GM12878 (cell line): ENCODE data around the gene OLAH. TPM values are rescaled to one million over a fixed set of nuclear protein-coding genes. Genes with fewer than 3 reads are reported as not detected.

Experiments
- ATAC-seq: fragments of 200-7000 bp; cut with Tn5 transposase; 3 replicates; pipeline ENCODE4 v1.9.1; 2020; ENCODE audit warnings: mild to moderate bottlenecking, moderate library complexity
- BruUV-seq: library from RNA; stranded (reverse); fragments of 400-500 nt; replicated peaks from 2 replicates; lab custom pipeline; 2021; lab: Mats Ljungman, UMichigan
- CTCF ChIA-PET: fragments of 300-600 bp; sonication (Branson Sonifier 250); formaldehyde crosslinking; extraction: SDS; loops from one replicate; lab custom pipeline; 2021; ENCODE audit warnings: inconsistent platforms; lab: Yijun Ruan, JAX
- POLR2A ChIA-PET: fragments of 350-600 bp; formaldehyde crosslinking; extraction: SDS; loops from one replicate; lab custom pipeline; 2021; ENCODE audit warnings: inconsistent platforms; lab: Charles Lee
- RAD21 ChIA-PET: fragments of 300-600 bp; sonication (Branson Sonifier 250); formaldehyde crosslinking; loops from one replicate; lab custom pipeline; 2023; ENCODE audit warnings: antibody characterized with exemption; ENCODE audit not compliant: unreplicated experiment; lab: Charles Lee
- SMC1A ChIA-PET: fragments of 300-600 bp; sonication (Branson Sonifier 250); formaldehyde crosslinking; loops from one replicate; lab custom pipeline; 2023; ENCODE audit not compliant: unreplicated experiment, uncharacterized antibody; lab: Charles Lee
- DNase-seq: peaks from one replicate; pipeline ENCODE4 v3.0.0-alpha.2; 2011; ENCODE audit warnings: low read depth, low spot score
- FAIRE-seq: peaks from 3 replicates; lab custom pipeline; 2011; peaks lifted over from hg19 to GRCh38; lab: Jason Lieb, UNC
- H2AFZ ChIP-seq: 2 replicates; pipeline ENCODE4 v1.6.0; 2011; ENCODE audit warnings: low read depth, low read length, control low read depth; ENCODE audit not compliant: control insufficient read depth
- H3K27ac ChIP-seq: 2 replicates; pipeline ENCODE4 v1.5.1; 2011; ENCODE audit warnings: control low read depth; ENCODE audit not compliant: control insufficient read depth, insufficient read depth
- H3K27me3 ChIP-seq, 2 experiments: replicated peaks in 1 of 2; 2 replicates each; pipeline versions ENCODE4 v1.6.0 to v1.6.1; 2011; ENCODE audit warnings: low read length in 1 of 2; ENCODE audit not compliant: control insufficient read depth in 2 of 2, insufficient read depth in 2 of 2
- H3K36me3 ChIP-seq, 2 experiments: 2 replicates each; pipeline ENCODE4 v1.5.1; 2011; ENCODE audit warnings: low read length in 1 of 2; ENCODE audit not compliant: control insufficient read depth in 2 of 2, insufficient read depth in 2 of 2
- H3K4me1 ChIP-seq: 2 replicates; pipeline ENCODE4 v1.6.1; 2011; ENCODE audit warnings: mild to moderate bottlenecking, low read length, moderate library complexity, mixed read lengths; ENCODE audit not compliant: control insufficient read depth, insufficient read depth
- H3K4me2 ChIP-seq: 2 replicates; pipeline ENCODE4 v1.6.0; 2011; ENCODE audit warnings: control low read depth; ENCODE audit not compliant: control insufficient read depth, insufficient read depth
- H3K4me3 ChIP-seq: fragments of 200-600 bp; sonication (generic); 2 replicates; pipeline ENCODE4 v1.5.1; 2016
- H3K79me2 ChIP-seq: 2 replicates; pipeline ENCODE4 v1.6.0; 2011; ENCODE audit warnings: low read length; ENCODE audit not compliant: control insufficient read depth, insufficient read depth
- H3K9ac ChIP-seq: 2 replicates; pipeline ENCODE4 v1.8.0; 2011; ENCODE audit warnings: low read length, control low read depth, mixed read lengths; ENCODE audit not compliant: control insufficient read depth, insufficient read depth
- H3K9me3 ChIP-seq: replicated peaks from 3 replicates; pipeline ENCODE4 v1.5.1; 2011; ENCODE audit warnings: mild to moderate bottlenecking, low read length; ENCODE audit not compliant: control insufficient read depth, insufficient read depth
- H4K20me1 ChIP-seq: 2 replicates; pipeline ENCODE4 v1.6.0; 2011; ENCODE audit not compliant: control insufficient read depth, insufficient read depth
- ATF2 ChIP-seq: IDR thresholded peaks from 2 replicates; pipeline ENCODE4 v1.6.1; 2012; ENCODE audit warnings: low read length, inconsistent platforms
- CHD4 ChIP-seq: fragments of 200-600 bp; sonication (generic); IDR thresholded peaks from 2 replicates; pipeline ENCODE4 v1.6.1; 2016; ENCODE audit warnings: mild to moderate bottlenecking
- ELK1 ChIP-seq: IDR thresholded peaks from 2 replicates; pipeline ENCODE4 v1.6.1; 2012; ENCODE audit warnings: low read depth, low read length, improper control_type of control experiment
- GATAD2B ChIP-seq: fragments of 450-650 bp; conservative IDR thresholded peaks from 2 replicates; pipeline ENCODE4 v1.6.1; 2017; ENCODE audit warnings: low read depth, mild to moderate bottlenecking, moderate library complexity
- HCFC1 ChIP-seq: fragments of 150-350 bp; IDR thresholded peaks from 2 replicates; pipeline ENCODE4 v1.6.1; 2014; ENCODE audit warnings: low read length
- HDAC2 ChIP-seq: fragments of 200-600 bp; sonication (generic); IDR thresholded peaks from 2 replicates; pipeline ENCODE4 v1.6.1; 2017
- KAT2A ChIP-seq: conservative IDR thresholded peaks from 2 replicates; pipeline ENCODE4 v1.6.1; 2011; ENCODE audit warnings: low read depth, low read length; ENCODE audit not compliant: control insufficient read depth
- MYB ChIP-seq: fragments of 150-350 bp; IDR thresholded peaks from 2 replicates; pipeline ENCODE4 v1.6.1; 2014; ENCODE audit warnings: mild to moderate bottlenecking, low read depth, low read length, borderline replicate concordance
- NBN ChIP-seq: fragments of 450-650 bp; IDR thresholded peaks from 2 replicates; pipeline ENCODE4 v1.6.1; 2016
- NFYA ChIP-seq: IDR thresholded peaks from 2 replicates; pipeline ENCODE4 v1.6.1; 2011; ENCODE audit warnings: low read depth, mild to moderate bottlenecking, low read length, improper control_type of control experiment, borderline replicate concordance
- NKRF ChIP-seq: fragments of 450-650 bp; conservative IDR thresholded peaks from 2 replicates; pipeline ENCODE4 v1.6.1; 2017; ENCODE audit warnings: mild to moderate bottlenecking, moderate library complexity
- RAD21 ChIP-seq: IDR thresholded peaks from 2 replicates; pipeline ENCODE4 v1.6.1; 2011; ENCODE audit warnings: mild to moderate bottlenecking, low read depth, low read length, moderate library complexity; ENCODE audit not compliant: insufficient read depth
- RCOR1 ChIP-seq: conservative IDR thresholded peaks from 2 replicates; pipeline ENCODE4 v1.6.1; 2012; ENCODE audit warnings: low read depth, low read length, improper control_type of control experiment
- TCF7 ChIP-seq: IDR thresholded peaks from 2 replicates; pipeline ENCODE4 v1.6.1; 2014; ENCODE audit warnings: antibody characterized with exemption, borderline replicate concordance
- ZNF687 ChIP-seq: fragments of 450-650 bp; IDR thresholded peaks from 2 replicates; pipeline ENCODE4 v1.6.1; 2017; ENCODE audit warnings: mild to moderate bottlenecking, moderate library complexity
- WGBS: methylation state at CpG from one replicate; pipeline ENCODE4 v1.1.6; 2016; ENCODE audit warnings: low lambda C conversion rate; ENCODE audit not compliant: insufficient replicate concordance, insufficient coverage; ENCODE audit errors: missing lambda C conversion rate; 5-methylcytosine and 5-hydroxymethylcytosine counted together
- in situ Hi-C: fragments of 300-500 bp; cut with MboI; formaldehyde crosslinking; loops from 9 replicates; pipeline ENCODE4 v1.14.3; 2018; ENCODE audit warnings: mixed read lengths
- intact Hi-C: fragments of 100-400 bp; cut with micrococcal nuclease; formaldehyde crosslinking; loops from one replicate; pipeline ENCODE4 v1.14.2; 2022; ENCODE audit not compliant: unreplicated experiment
- polyA plus RNA-seq, 11 experiments: library from polyadenylated mRNA; depleted of rRNA in 4 of 11; unstranded in 6 of 11; stranded (reverse) in 5 of 11; fragments of >200 nt; fragmentation: Nextera tagmentation in 4 of 11; fragmentation: Illumina TruSeq in 1 of 11; extraction: Ambion mirVana in 4 of 11; extraction: Trizol in 1 of 11; gene quantifications; 1 replicate in 1 of 11; 2 replicates in 10 of 11; pipeline versions ENCODE4 v1.2.1 to v1.2.3, GENCODE V29; 2011 to 2016; ENCODE audit warnings: inconsistent platforms in 2 of 11, missing spikeins in 2 of 11, low read depth in 1 of 11
- total RNA-seq, 4 experiments: library from RNA; depleted of rRNA in 3 of 4; stranded (reverse); fragments of >200 nt in 3 of 4; fragmentation: Illumina TruSeq in 1 of 4; extraction: Trizol in 1 of 4; gene quantifications; 2 replicates each; pipeline versions ENCODE4 v1.2.1 to v1.2.3, GENCODE V29; 2013 to 2021
- TF ChIP-seq, protein P1 (sequence below): IDR thresholded peaks from 2 replicates; pipeline ENCODE4 v1.6.1; 2012; ENCODE audit warnings: low read depth, low read length, improper control_type of control experiment

Gene OLAH
- total and polyA plus RNA-seq, 10 of the 15 experiments (the other 5 are each of a cell fraction or from before 2014, with no cell fraction given): 0.10 to 1.4 (median 0.59) TPM; not detected in 1

DNA sequence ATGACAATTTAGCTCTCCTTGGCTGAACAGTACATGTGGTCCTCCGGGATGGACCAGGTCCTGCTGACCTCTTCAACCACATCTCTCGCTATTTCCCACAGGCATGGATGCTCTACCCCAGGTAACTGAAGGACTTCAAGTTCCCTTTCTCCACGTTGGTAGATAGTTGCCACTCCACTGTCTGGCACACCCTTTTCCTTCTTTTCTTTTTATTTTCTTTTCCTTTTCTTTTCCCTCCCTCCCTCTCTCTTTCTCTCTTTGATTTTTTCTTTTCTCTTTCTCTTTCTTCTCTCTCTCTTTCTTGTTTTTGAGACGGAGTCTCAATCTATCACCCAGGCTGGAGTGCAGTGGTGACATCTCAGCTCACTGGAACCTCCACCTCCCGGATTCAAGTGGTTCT, 47.7 kb downstream of the OLAH start:
- Histone ChIP-seq H3K4me3 (no peak overlapping the region), H3K4me1 (peaks cover 1% of the 10 kb centered on the region), H3K27ac (no peak overlapping the region), H3K36me3 (no peaks in the 10 kb centered on the region), H2AFZ (no peak overlapping the region), H3K27me3 (no peaks in the 10 kb centered on the region), H3K9me3 (no peaks in the 10 kb centered on the region), H3K4me2 (no peak overlapping the region), H4K20me1 (no peaks in the 10 kb centered on the region), H3K9ac (no peak overlapping the region), H3K79me2 (no peaks in the 10 kb centered on the region)
- POLR2A ChIA-PET: no interaction called here
- no peak for DNase-seq
- SMC1A ChIA-PET: interaction anchor here (0.5 kb wide), 1 partner anchor 34 kb away, joined by 3 read pairs; no protein-coding TSS in a partner anchor
- intact Hi-C loops: no loop called here
- ATAC-seq: no peak
- in situ Hi-C loops: no loop called here
- 69% methylated on average over 5 of the region's 5 CpGs for WGBS
- no TSS peak for BruUV-seq
- TF ChIP-seq MYB: no peak
- TF ChIP-seq RCOR1: no peak
- TF ChIP-seq ELK1: no peak
- no peak for TF ChIP-seq NBN
- TF ChIP-seq HCFC1: no peak
- no peak for TF ChIP-seq ATF2
- no peak for TF ChIP-seq NKRF
- TF ChIP-seq NFYA: no peak
- TF ChIP-seq, protein P1, sequence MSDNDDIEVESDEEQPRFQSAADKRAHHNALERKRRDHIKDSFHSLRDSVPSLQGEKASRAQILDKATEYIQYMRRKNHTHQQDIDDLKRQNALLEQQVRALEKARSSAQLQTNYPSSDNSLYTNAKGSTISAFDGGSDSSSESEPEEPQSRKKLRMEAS: no peak
- TF ChIP-seq CHD4: no peak
- TF ChIP-seq ZNF687: no peak
- no peak for TF ChIP-seq KAT2A
- no peak for TF ChIP-seq GATAD2B
- TF ChIP-seq RAD21: no peak
- no peak for TF ChIP-seq HDAC2
- TF ChIP-seq TCF7: no peak
- RAD21 ChIA-PET: no interaction called here
- CTCF ChIA-PET: no interaction called here
- no peak for FAIRE-seq
